NCI-H128 (cell line): ENCODE results near the gene MDN1.
"Not testable (repeated sequence)": the region's sequence is repeated elsewhere in the genome, so short reads cannot be mapped to it uniquely, and the experiment has no call there.

Experiments
- DNase-seq: peaks from one replicate; lab custom pipeline; 2025; ENCODE audit not compliant: unreplicated experiment; lab: John Stamatoyannopoulos, UW

Gene MDN1

DNA sequence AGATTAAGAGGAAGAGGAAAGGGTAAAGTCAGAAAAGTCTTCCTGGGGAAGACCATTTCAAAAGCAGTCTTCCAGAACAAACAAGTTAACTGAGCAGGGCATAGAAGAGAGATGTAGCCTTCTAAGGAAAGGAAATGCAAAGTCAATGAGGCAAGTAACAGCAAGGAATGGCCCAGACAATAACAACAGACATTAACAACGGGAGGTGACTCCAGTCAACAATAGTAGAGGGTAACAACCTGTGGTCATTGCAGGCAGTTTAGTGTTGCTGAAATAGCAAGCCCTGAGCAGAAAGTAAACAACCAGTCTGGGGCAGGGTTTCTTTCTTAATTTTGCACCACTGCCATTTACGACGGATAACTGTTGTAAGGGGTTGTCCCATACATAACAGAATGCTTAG, 2.1 kb downstream of the MDN1 start:
- DNase-seq: no peak

DNA sequence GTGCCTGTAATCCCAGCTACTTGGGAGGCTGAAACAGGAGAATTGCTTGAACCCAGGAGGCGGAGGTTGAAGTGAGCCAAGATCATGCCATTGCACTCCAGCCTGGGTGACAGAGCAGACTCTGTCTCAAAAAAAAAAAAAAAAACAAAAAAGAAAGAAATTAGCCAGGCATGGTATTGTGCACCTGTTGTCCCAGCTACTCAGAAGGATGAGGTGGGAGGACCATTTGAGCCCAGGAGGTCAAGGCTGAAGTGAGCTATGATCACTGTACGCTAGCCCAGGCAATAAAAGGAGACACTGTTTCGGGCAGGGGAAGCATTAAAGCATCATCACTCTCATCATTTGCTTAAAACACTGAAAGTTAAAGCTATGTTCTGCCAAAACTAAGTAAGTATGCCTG, 6.2 kb downstream of the MDN1 start:
- DNase-seq: not testable (repeated sequence)

DNA sequence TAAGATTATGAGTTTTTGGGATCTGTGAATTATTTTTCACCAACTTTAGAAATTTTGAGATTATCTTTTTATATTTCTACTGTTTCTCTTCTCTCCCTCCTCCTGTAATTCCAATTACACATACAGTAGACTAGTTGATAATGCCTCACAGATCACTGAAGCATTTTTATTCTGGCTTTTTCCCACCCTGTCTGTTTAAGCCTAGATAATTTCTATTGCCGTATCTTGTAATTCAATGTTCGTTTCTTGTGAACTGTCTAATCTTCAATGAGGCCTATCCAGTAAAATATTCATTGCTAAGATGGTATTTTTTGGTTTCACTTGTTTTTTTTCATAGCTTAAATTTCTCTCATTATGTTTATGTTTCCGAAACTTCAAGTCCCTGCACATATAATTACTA, 12.0 kb downstream of the MDN1 start:
- DNase-seq: no peak

DNA sequence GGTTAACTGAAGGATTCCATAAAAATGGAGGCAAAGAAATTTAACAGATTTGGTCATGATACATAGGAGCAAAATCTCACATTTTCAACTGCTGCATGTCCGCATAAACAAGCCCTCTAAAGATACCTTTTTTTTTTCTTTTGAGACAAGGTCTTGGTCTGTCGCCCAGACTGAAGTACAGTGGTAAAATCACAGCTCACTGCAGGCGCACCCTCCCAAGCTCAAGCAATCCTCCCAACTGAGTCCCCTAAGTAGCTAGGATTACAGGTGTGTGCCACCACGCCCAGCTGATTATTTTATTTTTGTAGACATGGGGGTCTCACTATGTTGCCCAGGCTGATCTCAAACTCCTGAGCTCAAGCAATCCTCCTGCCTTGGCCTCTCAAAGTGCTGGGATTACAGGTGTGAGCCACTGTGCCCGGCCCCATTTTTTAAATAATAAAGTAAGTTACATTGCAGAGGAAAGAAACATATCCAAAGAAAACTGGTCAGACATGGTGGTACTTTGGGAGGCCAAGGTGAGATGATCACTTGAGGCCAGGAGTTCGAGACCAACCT, 13.7 kb downstream of the MDN1 start:
- DNase-seq: no peak

DNA sequence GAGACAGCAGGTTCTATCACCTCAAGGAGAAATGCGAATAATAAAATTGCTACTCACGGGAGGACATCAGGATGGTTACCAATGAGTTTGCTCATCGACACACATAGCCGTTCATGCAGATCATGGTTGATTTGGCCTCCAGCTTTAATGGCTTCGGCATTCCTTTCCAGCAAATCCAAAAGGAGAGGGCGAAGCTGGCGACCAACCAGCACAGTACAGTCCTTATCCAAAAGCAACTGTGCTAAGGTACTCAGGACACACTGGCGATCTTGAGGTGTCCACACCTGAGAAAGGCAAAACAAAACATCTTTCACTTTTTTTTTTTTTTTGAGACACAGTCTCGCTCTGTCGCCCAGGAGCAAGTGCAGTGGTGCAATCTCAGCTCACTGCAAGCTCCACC, 16.3 kb downstream of the MDN1 start:
- DNase-seq: no peak

DNA sequence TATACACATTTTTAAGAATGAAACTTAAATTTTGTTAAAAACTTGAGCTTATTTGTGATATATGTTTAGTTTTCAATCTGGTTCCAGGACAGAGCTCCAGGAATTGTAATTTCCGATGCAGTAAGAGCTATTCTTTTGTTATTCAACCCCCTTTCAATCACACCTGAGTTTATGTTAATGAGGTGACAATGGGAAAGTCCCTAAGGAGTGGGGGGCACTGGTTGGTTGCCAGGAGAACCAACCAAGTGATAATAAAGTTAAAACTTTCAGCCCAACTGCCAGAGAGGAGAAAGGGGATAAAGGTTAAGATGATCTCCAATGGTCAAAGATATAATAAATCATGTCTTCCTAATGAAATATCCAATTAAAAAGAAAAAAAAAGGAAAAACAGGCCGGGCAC, 19.8 kb downstream of the MDN1 start:
- DNase-seq: no peak

DNA sequence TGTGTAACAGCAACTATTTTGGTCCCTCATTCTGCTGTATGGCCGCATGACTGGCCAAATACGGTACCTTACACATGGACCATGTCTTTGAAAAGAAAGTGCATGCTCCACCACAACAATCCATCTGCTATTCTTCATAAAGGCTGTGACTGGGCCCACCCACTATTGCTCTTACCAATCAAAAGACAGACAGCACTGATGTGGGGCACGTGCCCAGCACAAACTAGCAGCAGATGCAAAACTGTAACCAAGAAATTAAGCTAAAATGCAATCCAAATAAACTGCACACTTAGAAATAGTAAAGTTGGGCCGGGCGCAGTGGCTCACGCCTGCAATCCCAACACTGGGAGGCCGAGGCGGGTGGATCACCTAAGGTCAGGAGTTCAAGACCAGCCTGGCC, 20.5 kb downstream of the MDN1 start:
- no peak for DNase-seq

DNA sequence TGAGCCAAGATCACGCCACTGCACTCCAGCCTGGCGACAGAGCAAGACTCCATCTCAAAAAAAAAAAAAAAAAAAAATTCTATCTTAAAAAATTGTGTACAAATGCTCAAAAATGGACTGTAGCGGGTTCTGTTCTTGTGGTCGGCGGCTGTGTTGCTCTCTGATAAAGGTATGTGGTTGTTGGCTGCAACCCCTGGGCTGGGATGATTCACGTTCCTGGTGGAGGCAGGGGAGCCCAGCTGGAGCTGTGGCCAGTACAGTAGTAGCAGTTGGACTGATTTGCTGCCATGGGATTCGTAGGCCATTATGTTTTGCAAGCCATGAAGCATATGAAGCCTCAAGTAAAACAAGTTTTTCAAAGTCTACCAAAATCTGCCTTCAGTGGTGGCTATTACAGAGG, 22.3 kb downstream of the MDN1 start:
- DNase-seq: no peak

DNA sequence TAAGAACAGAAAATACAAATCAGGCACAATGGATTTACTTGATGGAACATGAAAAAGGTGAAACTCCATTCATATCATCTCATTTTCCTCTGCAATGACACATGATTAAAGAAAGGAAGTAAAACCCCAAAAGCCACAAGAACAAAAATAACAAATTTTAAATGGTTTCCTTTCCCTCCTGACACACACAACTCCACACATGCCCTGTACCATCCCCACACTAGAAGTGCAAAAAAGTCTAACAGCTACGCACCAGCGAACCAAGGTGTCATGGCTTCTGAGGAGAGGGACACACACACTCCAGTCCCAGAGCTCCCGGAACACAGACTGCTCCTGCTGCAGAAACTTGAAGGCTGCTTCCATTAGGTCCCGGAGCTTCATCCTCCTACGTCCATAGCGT, 25.3 kb downstream of the MDN1 start:
- DNase-seq: no peak

DNA sequence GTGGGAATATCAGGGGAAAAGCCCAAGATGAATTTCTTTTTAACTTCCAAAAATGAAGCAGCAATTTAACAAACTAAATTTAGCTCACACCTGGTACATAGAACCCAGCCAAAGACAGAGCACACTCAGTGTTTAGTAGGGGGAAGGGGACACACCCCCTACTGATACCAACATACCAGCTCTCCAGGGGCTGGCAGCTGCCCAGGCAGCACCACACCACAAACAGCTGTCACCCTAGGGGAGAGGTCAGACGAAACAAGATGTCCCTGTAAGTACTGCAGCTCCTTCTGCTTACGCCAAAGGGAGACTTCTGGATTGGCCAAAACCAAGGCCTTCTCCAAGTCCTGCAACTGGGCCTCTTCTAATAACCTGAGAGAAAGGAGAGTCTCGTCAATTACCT, 26.0 kb downstream of the MDN1 start:
- DNase-seq: no peak

DNA sequence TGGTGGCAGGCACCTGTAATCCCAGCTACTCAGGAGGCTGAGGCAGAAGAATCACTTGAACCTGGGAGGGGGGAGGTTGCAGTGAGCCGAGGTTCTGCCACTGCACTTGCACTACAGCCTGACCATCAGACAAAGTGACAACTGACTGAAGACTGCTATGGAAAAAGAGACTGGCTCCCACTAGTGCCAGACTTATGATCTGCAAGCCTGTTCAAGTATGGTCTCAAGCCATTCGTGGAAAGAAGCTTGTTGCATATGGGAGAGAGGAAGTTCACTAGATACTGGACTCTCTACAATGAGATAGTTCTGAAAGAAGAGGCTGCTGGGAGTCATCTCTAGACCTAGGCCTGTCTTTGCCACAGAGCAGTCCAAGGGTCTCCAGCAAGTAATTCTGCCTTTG, 26.7 kb downstream of the MDN1 start:
- no peak for DNase-seq

DNA sequence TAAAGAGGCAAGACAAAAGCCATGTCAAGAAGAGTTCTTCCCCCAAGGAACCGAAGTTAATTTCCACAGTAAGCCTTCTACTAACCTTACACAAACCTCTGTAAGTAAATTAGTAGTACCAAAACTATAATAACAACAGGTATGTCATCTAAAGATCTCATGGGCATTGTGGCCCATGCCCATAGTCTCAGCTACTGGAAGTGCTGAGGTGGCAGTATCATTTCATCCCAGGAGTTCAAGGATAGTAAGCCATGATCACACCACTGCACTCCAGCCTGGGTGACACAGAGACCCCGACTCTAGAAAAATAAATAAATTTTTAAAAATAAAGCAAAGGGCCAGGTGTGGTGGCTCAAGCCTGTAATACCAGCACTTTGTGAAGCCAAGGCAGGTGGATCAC, 29.2 kb downstream of the MDN1 start:
- no peak for DNase-seq

DNA sequence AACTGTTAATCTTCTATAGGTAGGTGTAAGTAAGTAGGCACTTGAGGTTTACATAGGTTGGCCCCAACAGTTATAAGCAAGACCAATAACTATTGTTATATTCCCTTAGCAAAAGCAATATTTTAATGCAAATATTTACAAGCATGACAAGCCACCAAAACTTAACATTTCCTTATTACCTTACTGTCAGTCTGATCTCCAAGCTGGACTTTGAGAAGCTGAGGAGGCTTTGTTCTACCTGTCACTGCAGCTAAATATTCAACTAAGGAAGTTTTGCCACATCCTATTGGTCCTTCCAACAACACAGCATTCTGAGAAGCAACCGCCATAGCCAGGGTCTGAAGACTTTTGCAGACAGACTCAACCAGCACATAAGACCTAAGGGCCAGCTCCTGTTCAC, 29.6 kb downstream of the MDN1 start:
- DNase-seq: no peak

DNA sequence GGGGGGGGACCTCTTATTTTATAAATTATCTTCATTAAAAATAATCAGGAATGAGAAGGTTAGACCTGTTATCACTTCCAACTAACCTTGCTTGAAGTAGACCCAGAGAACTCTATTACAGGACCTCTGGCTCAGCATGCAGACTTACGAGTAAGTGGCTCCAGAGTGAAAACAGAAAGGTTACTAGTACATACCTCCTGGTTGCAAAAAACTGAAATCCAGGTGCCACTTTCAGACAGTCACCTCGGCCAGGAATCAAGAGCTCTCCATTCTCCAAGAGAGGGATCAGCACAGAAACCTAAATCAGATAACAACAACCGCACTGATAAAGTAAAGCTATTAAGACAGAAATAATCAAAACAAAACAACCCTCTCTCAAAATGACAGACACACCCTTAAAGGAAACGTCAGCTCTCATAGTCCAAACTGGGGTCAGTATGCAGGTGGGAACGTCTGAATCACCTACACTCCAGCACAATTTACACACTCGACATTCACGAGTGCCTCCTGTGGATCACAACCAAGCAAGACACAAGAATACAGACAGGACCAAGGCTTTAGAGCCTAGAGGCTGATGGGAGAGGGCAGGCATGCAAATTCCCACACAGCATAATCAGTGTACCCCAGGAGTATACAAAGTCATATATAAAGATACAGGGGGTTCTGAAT, 31.8 kb downstream of the MDN1 start:
- DNase-seq: no peak

DNA sequence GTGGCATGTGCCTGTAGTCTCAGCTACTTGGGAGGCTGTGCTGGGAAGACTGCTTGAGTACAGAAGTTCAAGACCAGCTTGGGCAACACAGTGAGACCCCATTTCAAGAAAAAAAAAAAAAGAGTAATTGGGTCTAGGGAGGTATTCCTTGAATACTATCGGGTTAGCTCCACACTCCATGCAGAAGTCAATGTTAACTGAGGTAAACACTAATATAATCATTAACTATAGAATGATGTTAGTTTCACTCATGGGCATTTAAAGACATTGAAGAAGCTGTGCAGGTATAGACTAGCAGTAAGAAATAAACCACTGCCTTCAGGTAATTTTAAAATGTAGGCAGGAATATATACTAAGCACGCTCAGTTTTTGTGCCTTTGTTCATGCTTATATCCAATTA, 32.6 kb downstream of the MDN1 start:
- DNase-seq: no peak

DNA sequence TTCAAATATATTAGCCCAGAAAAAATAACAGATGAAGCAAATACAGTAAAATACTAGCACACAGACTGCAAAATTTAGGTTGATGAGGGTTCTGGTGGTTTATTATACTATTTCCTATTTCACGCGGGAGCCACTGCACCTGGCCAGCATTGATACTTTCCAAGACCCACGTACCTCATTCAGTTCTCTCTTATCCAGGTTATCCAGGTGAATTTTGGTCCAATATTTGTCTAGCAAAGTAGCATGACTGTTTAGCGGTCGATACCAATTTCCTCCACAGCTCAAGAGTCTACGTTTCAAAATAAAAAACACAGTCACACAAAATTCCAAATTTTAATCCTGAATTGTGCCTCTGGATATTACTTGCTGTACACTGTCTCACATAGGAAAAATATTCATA, 34.8 kb downstream of the MDN1 start:
- no peak for DNase-seq

DNA sequence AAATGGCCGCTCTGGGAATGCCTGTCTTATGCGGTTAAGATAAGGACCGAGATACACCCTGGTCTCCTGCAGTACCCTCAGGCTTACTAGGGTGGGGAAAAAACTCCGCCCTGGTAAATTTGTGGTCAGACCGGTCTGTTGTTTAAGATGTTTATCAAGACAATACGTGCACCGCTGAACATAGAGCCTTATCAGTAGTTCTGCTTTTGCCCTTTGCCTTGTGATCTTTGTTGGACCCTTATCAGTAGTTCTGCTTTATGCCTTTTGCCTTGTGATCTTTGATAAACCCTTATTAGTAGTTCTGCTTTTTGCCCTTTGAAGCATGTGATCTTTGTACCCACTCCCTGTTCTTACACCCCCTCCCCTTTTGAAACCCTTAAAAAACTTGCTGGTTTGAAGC, 36.3 kb downstream of the MDN1 start:
- not testable (repeated sequence) for DNase-seq

DNA sequence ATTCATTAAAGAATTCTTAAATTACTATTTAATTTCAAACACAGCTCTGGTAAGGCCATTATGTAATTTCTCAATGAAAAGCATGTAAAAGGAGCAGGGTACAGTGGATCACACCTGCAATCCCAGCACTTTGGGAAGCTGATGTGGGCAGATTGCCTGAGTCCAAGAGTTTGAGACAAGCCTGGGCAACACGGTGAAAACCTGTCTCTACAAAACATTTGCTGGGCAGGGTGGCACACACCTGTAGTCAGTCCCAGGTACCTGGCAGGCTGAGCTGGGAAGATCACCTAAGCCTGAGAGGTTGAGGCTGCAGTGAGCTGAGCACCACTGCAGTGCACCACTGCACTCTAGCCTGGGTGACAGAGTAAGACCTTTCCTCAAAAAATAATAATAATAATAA, 37.4 kb downstream of the MDN1 start:
- DNase-seq: no peak

DNA sequence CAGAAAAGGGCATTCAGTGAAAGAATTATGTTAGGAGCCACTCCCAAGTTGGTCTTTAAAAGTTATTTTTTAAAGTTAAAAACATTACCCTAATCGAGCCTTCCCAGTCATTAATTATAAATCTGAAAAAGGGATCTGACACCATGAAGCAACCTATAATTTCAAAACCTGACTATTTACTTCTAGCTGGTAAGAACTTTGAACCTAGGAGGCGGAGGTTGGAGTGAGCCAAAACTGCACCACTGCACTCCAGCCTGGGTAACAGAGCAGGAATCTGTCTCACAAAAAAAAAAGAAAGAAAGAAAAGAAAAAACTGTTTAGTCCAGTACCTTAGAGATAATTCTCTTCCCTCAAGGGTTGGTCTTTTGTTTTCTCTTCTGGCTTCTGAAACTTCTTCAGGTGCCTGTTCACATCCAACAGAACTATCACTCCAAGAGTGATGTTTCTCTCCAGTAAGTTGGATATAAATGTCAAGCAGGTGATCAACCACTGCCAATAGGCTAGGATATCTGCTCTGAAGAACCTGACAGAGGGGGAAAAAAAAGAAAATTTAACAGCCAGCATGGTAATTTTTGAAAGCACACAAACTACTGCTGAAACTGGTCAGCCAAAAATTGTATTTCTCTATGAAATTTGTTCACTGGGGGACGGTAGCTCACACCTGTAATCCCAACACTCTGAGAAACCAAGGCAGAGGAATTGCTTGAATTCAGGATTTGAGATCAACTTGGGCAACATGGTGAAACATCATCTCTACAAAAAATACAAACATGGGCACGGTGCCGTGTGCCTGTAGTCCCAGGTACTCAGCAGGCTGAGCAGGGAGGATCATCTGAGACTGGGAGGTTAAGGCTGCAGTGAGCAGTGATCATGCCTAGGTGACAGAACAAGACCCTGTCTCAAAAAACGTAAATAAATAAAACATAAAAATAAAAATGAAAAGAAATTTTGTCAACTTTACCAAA, 38.2 kb downstream of the MDN1 start:
- DNase-seq: no peak

DNA sequence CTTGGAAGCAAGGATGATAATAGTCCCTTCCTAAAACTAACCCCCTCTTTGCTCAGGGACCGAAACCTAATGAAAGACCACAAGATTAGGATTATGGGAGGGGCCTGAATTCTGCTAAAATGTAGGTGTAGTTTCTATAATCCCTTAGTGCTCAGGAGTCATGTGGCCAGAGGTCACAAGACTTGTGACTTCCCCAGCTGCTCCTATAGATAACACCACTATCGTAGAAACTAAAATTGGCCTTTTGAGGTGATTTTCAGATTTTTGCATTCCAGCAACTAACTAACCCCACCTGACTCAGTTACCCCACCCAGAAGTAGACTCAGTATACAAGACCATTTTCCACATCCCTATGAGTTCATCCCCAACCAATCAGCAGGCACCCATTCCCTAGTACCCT, 42.1 kb downstream of the MDN1 start:
- no peak for DNase-seq

DNA sequence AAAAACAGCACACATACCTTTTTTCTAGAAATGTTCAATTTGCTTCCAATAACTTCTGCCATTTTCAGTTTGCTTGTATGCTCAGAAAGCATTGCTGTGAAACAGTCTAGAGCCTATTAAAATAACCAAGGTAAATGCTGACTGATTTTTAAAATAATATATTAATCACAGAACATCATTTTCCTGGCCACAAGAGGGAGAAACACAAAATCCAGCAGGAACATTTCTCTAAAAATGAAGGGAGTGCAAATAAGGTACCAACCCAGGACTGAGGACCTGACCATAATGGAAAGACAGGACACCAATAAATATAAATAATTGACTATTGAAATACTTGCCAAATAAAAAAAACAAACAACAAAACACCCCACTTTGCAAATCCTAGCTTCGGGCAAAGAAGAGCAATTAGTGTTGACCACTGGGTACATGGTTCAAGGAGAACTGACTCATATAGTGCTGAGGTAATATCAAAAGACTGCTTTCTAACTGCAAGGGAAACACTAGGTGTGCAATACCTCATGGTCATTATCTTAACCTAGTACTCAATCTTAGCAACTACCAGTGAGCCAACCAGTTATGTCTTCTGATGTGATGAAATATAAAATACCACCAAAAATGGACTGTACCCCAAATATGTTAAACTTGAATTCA, 42.9 kb downstream of the MDN1 start:
- DNase-seq: no peak

DNA sequence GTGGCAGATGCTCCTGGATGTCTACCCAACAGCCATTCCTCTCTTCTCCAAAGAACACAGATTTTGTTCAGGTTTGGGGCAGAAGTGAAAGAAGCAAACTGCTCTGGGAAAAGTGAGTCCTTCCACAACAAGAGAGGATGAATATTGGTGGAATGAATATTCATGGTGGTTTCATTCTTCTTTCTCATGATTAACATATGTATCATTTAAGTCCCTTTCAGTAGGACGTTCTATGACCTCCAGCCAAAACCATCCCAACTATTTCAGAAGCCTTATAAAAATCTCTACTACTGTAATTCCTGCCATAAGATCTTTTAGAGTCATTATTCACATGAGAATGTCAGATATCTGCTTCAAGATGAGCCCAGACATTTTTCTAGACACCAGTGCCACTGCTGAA, 44.4 kb downstream of the MDN1 start:
- no peak for DNase-seq
